ENCODE results near the gene ADGRA1. TPM values are rescaled to one million over a fixed set of nuclear protein-coding genes. Genes with fewer than 3 reads are reported as not detected.
"Not testable (repeated sequence)": the region's sequence is repeated elsewhere in the genome, so short reads cannot be mapped to it uniquely, and the experiment has no call there.

ADGRA1 gene
- total and polyA plus RNA-seq, 3 experiments from 2014 or later, result not detected

GRCh38 chr10:133173860-133174640 is 86.3 kb downstream of the ADGRA1 start:
- Mint-ChIP-seq H3K36me3 (no peaks in the 10 kb centered on the region), H3K4me1 (no peaks in the 10 kb centered on the region), H3K27me3 (peaks cover 12 to 13% of the 10 kb centered on the region in 2 donors), H3K27ac (no peak overlapping the region), H3K4me3 (no peak overlapping the region), H3K9me3 (no peaks in the 10 kb centered on the region)
- no peak overlapping the region for H3K27ac ChIP-seq (ENCODE audit: low read depth, low read length)
- DNase-seq, result peak in 1 of 5 donors; percentile 35
- no peaks in the 10 kb centered on the region for H3K36me3 ChIP-seq (ENCODE audit: insufficient read depth, low read length)
- no peaks in the 10 kb centered on the region for H3K27me3 ChIP-seq (ENCODE audit: insufficient read depth, low read length, poor library complexity, severe bottlenecking)
- no peaks in the 10 kb centered on the region for H3K4me1 ChIP-seq (ENCODE audit: insufficient read depth, low read length)
- ChIA-PET POLR2A (no interaction called here), CTCF (no interaction called here)
- H3K4me3 ChIP-seq (ENCODE audit: low read length), result no peak overlapping the region
- no peaks in the 10 kb centered on the region for H3K9me3 ChIP-seq (ENCODE audit: low read length)

DNA sequence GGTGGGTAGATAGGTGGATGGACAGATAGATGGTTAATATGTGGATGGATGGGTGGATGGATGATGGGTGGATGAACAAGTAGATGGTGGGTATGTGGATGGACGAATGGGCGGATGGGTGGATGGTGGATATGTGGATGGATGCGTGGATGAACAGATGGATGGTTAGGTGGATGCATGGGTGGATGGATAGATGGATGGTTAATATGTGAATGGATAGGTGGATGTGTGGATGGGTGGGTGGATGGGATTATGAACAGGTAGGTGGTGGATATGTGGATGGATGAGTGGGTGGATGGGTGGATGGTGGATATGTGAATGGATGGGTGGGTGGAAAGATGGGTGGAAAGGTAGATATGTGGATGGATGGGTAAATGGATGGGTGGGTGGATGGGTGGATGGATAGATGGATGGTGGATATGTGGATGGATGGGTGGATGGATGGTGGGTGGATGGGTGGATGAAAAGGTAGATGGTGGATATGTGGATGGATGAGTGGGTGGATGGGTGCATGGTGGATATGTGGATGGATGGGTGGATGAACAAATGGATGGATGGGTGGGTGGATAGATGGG is 87.1 kb downstream of the ADGRA1 start:
- peak overlapping the region in 1 of 8 donors; percentile 16 for H3K27ac Mint-ChIP-seq
- no peak for DNase-seq
- POLR2A ChIA-PET, result no interaction called here
- H3K36me3 Mint-ChIP-seq, result no peaks in the 10 kb centered on the region
- H3K27me3 ChIP-seq (ENCODE audit: insufficient read depth, low read length, poor library complexity, severe bottlenecking), result no peaks in the 10 kb centered on the region
- H3K36me3 ChIP-seq (ENCODE audit: insufficient read depth, low read length), result no peaks in the 10 kb centered on the region
- H3K4me1 ChIP-seq (ENCODE audit: insufficient read depth, low read length), result no peaks in the 10 kb centered on the region
- no peak overlapping the region for H3K4me3 ChIP-seq (ENCODE audit: low read length)
- H3K4me3 Mint-ChIP-seq, result no peak overlapping the region
- H3K27me3 Mint-ChIP-seq, result peaks cover 12 to 13% of the 10 kb centered on the region in 2 donors
- H3K27ac ChIP-seq (ENCODE audit: low read depth, low read length), result no peak overlapping the region
- no peaks in the 10 kb centered on the region for H3K4me1 Mint-ChIP-seq
- CTCF ChIA-PET, result no interaction called here
- no peaks in the 10 kb centered on the region for H3K9me3 ChIP-seq (ENCODE audit: low read length)
- H3K9me3 Mint-ChIP-seq, result no peaks in the 10 kb centered on the region

DNA sequence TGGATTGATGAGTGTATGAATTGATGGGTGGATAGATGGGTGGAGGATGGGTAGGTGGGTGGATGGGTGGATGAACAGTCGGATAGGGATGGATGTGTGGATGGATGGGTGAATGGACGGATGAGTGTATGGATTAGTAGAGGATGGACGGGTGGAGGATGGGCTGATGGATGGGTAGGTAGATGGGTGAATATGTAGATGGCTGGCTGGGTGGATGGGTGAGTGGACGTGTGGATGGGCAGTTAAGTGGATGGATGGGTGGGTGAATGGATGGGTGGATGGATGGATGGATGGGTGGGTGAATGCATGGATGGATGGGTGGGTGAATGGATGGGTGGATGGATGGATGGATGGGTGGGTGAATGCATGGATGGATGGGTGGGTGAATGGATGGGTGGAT is 87.9 kb downstream of the ADGRA1 start:
- H3K9me3 ChIP-seq (ENCODE audit: low read length); H3K4me3 Mint-ChIP-seq; H3K27ac ChIP-seq (ENCODE audit: low read depth, low read length); H3K9me3 Mint-ChIP-seq; H3K36me3 Mint-ChIP-seq; H3K27ac Mint-ChIP-seq; H3K27me3 ChIP-seq (ENCODE audit: insufficient read depth, low read length, poor library complexity, severe bottlenecking); H3K4me1 Mint-ChIP-seq; CTCF ChIA-PET; H3K36me3 ChIP-seq (ENCODE audit: insufficient read depth, low read length); DNase-seq; H3K4me1 ChIP-seq (ENCODE audit: insufficient read depth, low read length); POLR2A ChIA-PET; H3K4me3 ChIP-seq (ENCODE audit: low read length): not testable (repeated sequence)
- peaks cover 12 to 13% of the 10 kb centered on the region in 2 donors for H3K27me3 Mint-ChIP-seq

DNA sequence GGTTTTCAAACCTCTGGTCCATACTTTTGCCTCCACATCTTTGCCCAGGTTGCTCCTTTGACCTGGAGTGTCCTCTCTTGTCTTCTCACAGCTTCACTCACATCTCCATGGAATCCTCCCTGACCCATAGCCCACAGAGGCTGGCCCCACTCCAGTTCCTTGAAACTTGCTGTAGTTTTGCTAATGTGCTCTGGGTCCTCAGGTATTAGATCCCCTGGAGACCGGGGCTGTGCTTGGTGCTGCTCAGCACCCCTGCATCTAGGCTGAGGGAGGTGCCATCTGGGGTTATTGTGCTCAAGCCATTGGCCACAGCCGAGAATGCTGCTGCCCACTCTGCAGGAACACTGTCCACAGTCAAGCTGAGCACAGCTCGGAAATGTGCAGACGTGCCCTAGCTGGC is 88.8 kb downstream of the ADGRA1 start:
- H3K4me1 Mint-ChIP-seq, result no peaks in the 10 kb centered on the region
- no peaks in the 10 kb centered on the region for H3K36me3 Mint-ChIP-seq
- CTCF ChIA-PET, result no interaction called here
- H3K9me3 Mint-ChIP-seq, result no peaks in the 10 kb centered on the region
- no peaks in the 10 kb centered on the region for H3K4me1 ChIP-seq (ENCODE audit: insufficient read depth, low read length)
- DNase-seq, result no peak
- no peak overlapping the region for H3K27ac ChIP-seq (ENCODE audit: low read depth, low read length)
- H3K27me3 Mint-ChIP-seq, result peaks cover 11 to 12% of the 10 kb centered on the region in 2 donors
- POLR2A ChIA-PET, result no interaction called here
- H3K4me3 Mint-ChIP-seq, result no peak overlapping the region
- no peak overlapping the region for H3K4me3 ChIP-seq (ENCODE audit: low read length)
- H3K9me3 ChIP-seq (ENCODE audit: low read length), result no peaks in the 10 kb centered on the region
- no peaks in the 10 kb centered on the region for H3K27me3 ChIP-seq (ENCODE audit: insufficient read depth, low read length, poor library complexity, severe bottlenecking)
- H3K36me3 ChIP-seq (ENCODE audit: insufficient read depth, low read length), result no peaks in the 10 kb centered on the region
- H3K27ac Mint-ChIP-seq, result no peak overlapping the region

- POLR2A ChIA-PET, result no interaction called here
- H3K27ac Mint-ChIP-seq, result peak overlapping the region in 2 of 8 donors; percentile 24 to 88
- Histone ChIP-seq H3K27ac (ENCODE audit: low read depth, low read length) (no peak overlapping the region), H3K36me3 (ENCODE audit: insufficient read depth, low read length) (no peaks in the 10 kb centered on the region), H3K9me3 (ENCODE audit: low read length) (no peaks in the 10 kb centered on the region), H3K4me3 (ENCODE audit: low read length) (no peak overlapping the region), H3K4me1 (ENCODE audit: insufficient read depth, low read length) (no peaks in the 10 kb centered on the region), H3K27me3 (ENCODE audit: insufficient read depth, low read length, poor library complexity, severe bottlenecking) (no peaks in the 10 kb centered on the region)
- CTCF ChIA-PET, result no interaction called here
- no peaks in the 10 kb centered on the region for H3K9me3 Mint-ChIP-seq
- H3K36me3 Mint-ChIP-seq, result no peaks in the 10 kb centered on the region
- no peak for DNase-seq
- no peaks in the 10 kb centered on the region for H3K4me1 Mint-ChIP-seq
- no peak overlapping the region for H3K4me3 Mint-ChIP-seq
- H3K27me3 Mint-ChIP-seq, result peaks cover 5 to 7% of the 10 kb centered on the region in 2 donors
Observed at GRCh38 chr10:133177380-133178157, 89.8 kb downstream of the ADGRA1 start.

DNA sequence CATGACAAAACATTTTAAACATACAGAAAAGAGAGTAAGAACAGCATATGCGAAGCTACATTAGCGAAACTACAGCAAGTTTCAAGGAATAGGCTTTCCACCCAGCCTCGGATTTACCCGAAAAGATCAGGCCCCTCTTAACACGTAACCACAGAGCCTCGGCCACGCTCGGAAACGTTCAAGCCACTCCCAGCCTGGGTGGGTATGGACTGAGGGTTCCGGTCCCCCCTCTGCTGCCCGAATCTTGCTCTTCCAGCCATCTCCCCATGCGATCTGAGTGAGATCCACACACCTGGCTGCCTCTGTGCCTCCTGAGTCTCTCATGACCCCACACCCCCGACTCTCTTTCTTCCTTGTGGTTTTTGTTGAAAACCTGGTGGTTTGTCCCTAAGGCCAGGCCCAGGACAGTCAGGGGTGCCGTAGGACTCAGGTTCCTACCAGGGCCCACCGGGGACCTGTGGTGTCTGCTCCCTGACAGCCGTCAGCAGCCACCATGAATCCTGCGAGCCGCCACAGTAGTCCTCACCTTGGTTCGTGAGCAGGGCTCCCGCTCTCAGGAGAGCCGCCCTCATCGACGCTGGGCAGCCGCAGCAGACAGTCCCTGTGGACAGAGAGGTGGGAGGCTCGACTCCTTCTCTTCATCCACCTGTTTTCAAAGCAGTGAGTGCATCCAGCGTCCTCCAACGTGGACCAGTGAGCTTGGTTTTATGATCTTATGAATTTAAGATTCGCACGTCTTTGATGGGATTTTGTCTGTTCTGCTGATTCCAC is 90.8 kb downstream of the ADGRA1 start:
- Histone ChIP-seq H3K4me1 (ENCODE audit: insufficient read depth, low read length) (no peaks in the 10 kb centered on the region), H3K9me3 (ENCODE audit: low read length) (no peaks in the 10 kb centered on the region), H3K27ac (ENCODE audit: low read depth, low read length) (no peak overlapping the region), H3K36me3 (ENCODE audit: insufficient read depth, low read length) (no peaks in the 10 kb centered on the region), H3K4me3 (ENCODE audit: low read length) (no peak overlapping the region), H3K27me3 (ENCODE audit: insufficient read depth, low read length, poor library complexity, severe bottlenecking) (no peaks in the 10 kb centered on the region)
- Mint-ChIP-seq H3K27ac (no peak overlapping the region), H3K4me1 (no peaks in the 10 kb centered on the region), H3K9me3 (no peaks in the 10 kb centered on the region), H3K27me3 (peaks cover 0 to 2% of the 10 kb centered on the region in 2 donors), H3K36me3 (no peaks in the 10 kb centered on the region), H3K4me3 (no peak overlapping the region)
- DNase-seq, result no peak
- ChIA-PET POLR2A (no interaction called here), CTCF (no interaction called here)

- H3K27me3 ChIP-seq (ENCODE audit: insufficient read depth, low read length, poor library complexity, severe bottlenecking), result no peaks in the 10 kb centered on the region
- H3K36me3 Mint-ChIP-seq, result no peaks in the 10 kb centered on the region
- no peaks in the 10 kb centered on the region for H3K9me3 ChIP-seq (ENCODE audit: low read length)
- H3K4me3 ChIP-seq (ENCODE audit: low read length), result no peak overlapping the region
- H3K27ac Mint-ChIP-seq, result no peak overlapping the region
- H3K9me3 Mint-ChIP-seq, result no peaks in the 10 kb centered on the region
- no peaks in the 10 kb centered on the region for H3K4me1 ChIP-seq (ENCODE audit: insufficient read depth, low read length)
- H3K36me3 ChIP-seq (ENCODE audit: insufficient read depth, low read length), result no peaks in the 10 kb centered on the region
- DNase-seq, result peak in 1 of 5 donors; percentile 24
- H3K4me1 Mint-ChIP-seq, result no peaks in the 10 kb centered on the region
- POLR2A ChIA-PET, result no interaction called here
- no peak overlapping the region for H3K4me3 Mint-ChIP-seq
- CTCF ChIA-PET, result no interaction called here
- peaks cover 0 to 2% of the 10 kb centered on the region in 2 donors for H3K27me3 Mint-ChIP-seq
- no peak overlapping the region for H3K27ac ChIP-seq (ENCODE audit: low read depth, low read length)
Observed at GRCh38 chr10:133179128-133179520, 91.4 kb downstream of the ADGRA1 start.

GRCh38 chr10:133179651-133180050 is 91.9 kb downstream of the ADGRA1 start:
- CTCF ChIA-PET, result no interaction called here
- no peak overlapping the region for H3K27ac Mint-ChIP-seq
- no peaks in the 10 kb centered on the region for H3K4me1 Mint-ChIP-seq

More at GRCh38 chr10:133179651-133180050, 91.9 kb downstream of the ADGRA1 start:
- H3K27me3 Mint-ChIP-seq, result peaks cover 0 to 2% of the 10 kb centered on the region in 2 donors
- no peaks in the 10 kb centered on the region for H3K9me3 ChIP-seq (ENCODE audit: low read length)
- peak in 1 of 5 donors; percentile 19 for DNase-seq
- no peaks in the 10 kb centered on the region for H3K36me3 Mint-ChIP-seq
- H3K36me3 ChIP-seq (ENCODE audit: insufficient read depth, low read length), result no peaks in the 10 kb centered on the region
- H3K4me1 ChIP-seq (ENCODE audit: insufficient read depth, low read length), result no peaks in the 10 kb centered on the region
- no peaks in the 10 kb centered on the region for H3K27me3 ChIP-seq (ENCODE audit: insufficient read depth, low read length, poor library complexity, severe bottlenecking)
- no peak overlapping the region for H3K4me3 ChIP-seq (ENCODE audit: low read length)
- no peaks in the 10 kb centered on the region for H3K9me3 Mint-ChIP-seq
- no peak overlapping the region for H3K4me3 Mint-ChIP-seq
- POLR2A ChIA-PET, result no interaction called here
- H3K27ac ChIP-seq (ENCODE audit: low read depth, low read length), result no peak overlapping the region
